WTC11 (cell line): Measurements from ENCODE around the gene ZCCHC2. TPM values are rescaled to one million over a fixed set of nuclear protein-coding genes. Genes with fewer than 3 reads are reported as not detected.

Experiments used
- ATAC-seq: fragments of 200-7000 bp; cut with Tn5 transposase; 2 replicates; pipeline ENCODE4 v1.10.0; 2021; ENCODE audit warnings: mild to moderate bottlenecking, moderate library complexity
- CTCF ChIA-PET: fragments of 300-600 bp; sonication (Branson Sonifier 250); formaldehyde crosslinking; loops from one replicate; lab custom pipeline; 2021; ENCODE audit warnings: antibody characterized with exemption; lab: Charles Lee
- POLR2A ChIA-PET: fragments of 350-600 bp; sonication (Branson Sonifier 250); formaldehyde crosslinking; loops from one replicate; lab custom pipeline; 2021; ENCODE audit warnings: antibody characterized with exemption; lab: Charles Lee
- DNase-seq: peaks from one replicate; pipeline ENCODE4 v3.0.0; 2021; ENCODE audit warnings: low spot score
- H3K27ac Mint-ChIP-seq: 2 replicates; pipeline ENCODE4 v1.8.0; 2021; ENCODE audit warnings: mixed read lengths
- H3K27me3 Mint-ChIP-seq: 2 replicates; pipeline ENCODE4 v1.8.0; 2021; ENCODE audit warnings: low read depth, mild to moderate bottlenecking, moderate library complexity, mixed read lengths
- H3K36me3 Mint-ChIP-seq: 2 replicates; pipeline ENCODE4 v1.8.0; 2021; ENCODE audit warnings: mixed read lengths
- H3K4me1 Mint-ChIP-seq: 2 replicates; pipeline ENCODE4 v1.8.0; 2022; ENCODE audit warnings: mixed read lengths
- H3K4me3 Mint-ChIP-seq: 2 replicates; pipeline ENCODE4 v1.8.0; 2021; ENCODE audit warnings: mild to moderate bottlenecking, moderate library complexity, mixed read lengths
- H3K9me3 Mint-ChIP-seq: 2 replicates; pipeline ENCODE4 v1.8.0; 2021; ENCODE audit warnings: mixed read lengths
- AR ChIP-seq: fragments of 250-450 bp; sonication (Bioruptor Pico); IDR thresholded peaks from 2 replicates; pipeline ENCODE4 v1.9.0; 2021; ENCODE audit warnings: mild to moderate bottlenecking
- ATF2 ChIP-seq: sonication (generic); formaldehyde crosslinking; IDR thresholded peaks from 2 replicates; pipeline ENCODE4 v1.8.1; 2022; ENCODE audit warnings: low read depth, missing genetic modification reagents, borderline replicate concordance
- ATF6 ChIP-seq: sonication (generic); formaldehyde crosslinking; IDR thresholded peaks from 2 replicates; pipeline ENCODE4 v1.8.1; 2023; ENCODE audit warnings: mild to moderate bottlenecking, missing genetic modification reagents
- ESRRA ChIP-seq: sonication (generic); formaldehyde crosslinking; IDR thresholded peaks from 2 replicates; pipeline ENCODE4 v1.8.1; 2022; ENCODE audit warnings: mild to moderate bottlenecking, missing genetic modification reagents, borderline replicate concordance
- FOXK1 ChIP-seq: sonication (generic); formaldehyde crosslinking; IDR thresholded peaks from 2 replicates; pipeline ENCODE4 v1.8.0; 2022; ENCODE audit warnings: mild to moderate bottlenecking, moderate library complexity, missing genetic modification reagents
- GABPB1 ChIP-seq: sonication (generic); formaldehyde crosslinking; IDR thresholded peaks from 2 replicates; pipeline ENCODE4 v1.8.1; 2023; ENCODE audit warnings: mild to moderate bottlenecking, missing genetic modification reagents
- HMGXB4 ChIP-seq: sonication (generic); formaldehyde crosslinking; IDR thresholded peaks from 2 replicates; pipeline ENCODE4 v1.8.1; 2023; ENCODE audit warnings: mild to moderate bottlenecking, moderate library complexity, missing genetic modification reagents
- IRF1 ChIP-seq: sonication (generic); formaldehyde crosslinking; IDR thresholded peaks from 2 replicates; pipeline ENCODE4 v1.8.0; 2023; ENCODE audit warnings: missing genetic modification reagents
- NFYB ChIP-seq: sonication (generic); formaldehyde crosslinking; conservative IDR thresholded peaks from 2 replicates; pipeline ENCODE4 v1.8.0; 2022; ENCODE audit warnings: low read depth, missing genetic modification reagents
- NR2C2 ChIP-seq: sonication (generic); formaldehyde crosslinking; IDR thresholded peaks from 2 replicates; pipeline ENCODE4 v1.8.0; 2022; ENCODE audit warnings: mild to moderate bottlenecking, missing genetic modification reagents
- PRDM15 ChIP-seq: sonication (generic); formaldehyde crosslinking; IDR thresholded peaks from 2 replicates; pipeline ENCODE4 v1.8.0; 2022; ENCODE audit warnings: missing genetic modification reagents
- SP1 ChIP-seq: sonication (generic); formaldehyde crosslinking; conservative IDR thresholded peaks from 2 replicates; pipeline ENCODE4 v1.8.1; 2022; ENCODE audit warnings: missing genetic modification reagents
- ZNF232 ChIP-seq: sonication (generic); formaldehyde crosslinking; IDR thresholded peaks from 2 replicates; pipeline ENCODE4 v1.8.0; 2022; ENCODE audit warnings: mild to moderate bottlenecking, missing genetic modification reagents
- total RNA-seq: library from RNA; stranded (reverse); gene quantifications from 3 replicates; pipeline ENCODE4 v1.2.3, GENCODE V29; 2021

The ZCCHC2 gene
- total RNA-seq, 1 experiment from 2014 or later, result 18.8 TPM

- no peak for TF ChIP-seq PRDM15 (CRISPR knock-in tag)
- TF ChIP-seq, all 79 proteins: peak for 0
These were observed 20.2 kb downstream of the ZCCHC2 start (continued) for GRCh38 chr18:62543021-62543420.

GRCh38 chr18:62545098-62545497 lies 22.3 kb downstream of the ZCCHC2 start:
- TF ChIP-seq ESRRA, result no peak
- no peak for TF ChIP-seq NFYB (CRISPR knock-in tag)
- TF ChIP-seq, all 79 proteins: peak for 0
- no peaks in the 10 kb centered on the region for H3K27me3 Mint-ChIP-seq
- H3K4me1 Mint-ChIP-seq, result no peaks in the 10 kb centered on the region
- ATAC-seq (no peak), DNase-seq (no peak)
- no peak overlapping the region for H3K27ac Mint-ChIP-seq
- no peak overlapping the region for H3K4me3 Mint-ChIP-seq
- POLR2A ChIA-PET, result no interaction called here
- H3K36me3 Mint-ChIP-seq, result peaks cover 16% of the 10 kb centered on the region
- CTCF ChIA-PET, result interaction anchor here (0.6 kb wide), 1 partner anchor 13 kb away, joined by 3 read pairs; no protein-coding TSS in a partner anchor
- H3K9me3 Mint-ChIP-seq, result no peaks in the 10 kb centered on the region

GRCh38 chr18:62549755-62550154 lies 26.9 kb downstream of the ZCCHC2 start:
- no peak for ATAC-seq
- no peaks in the 10 kb centered on the region for H3K27me3 Mint-ChIP-seq
- H3K4me3 Mint-ChIP-seq, result no peak overlapping the region
- POLR2A ChIA-PET, result no interaction called here
- CTCF ChIA-PET, result no interaction called here
- peaks cover 19% of the 10 kb centered on the region for H3K36me3 Mint-ChIP-seq
- no peaks in the 10 kb centered on the region for H3K4me1 Mint-ChIP-seq
- no peak overlapping the region for H3K27ac Mint-ChIP-seq
- no peaks in the 10 kb centered on the region for H3K9me3 Mint-ChIP-seq
- no peak for DNase-seq
- TF ChIP-seq IRF1 (CRISPR knock-in tag), result no peak
- TF ChIP-seq ZNF232, result no peak
- TF ChIP-seq FOXK1, result no peak
- TF ChIP-seq GABPB1, result no peak
- TF ChIP-seq SP1 (CRISPR knock-in tag), result no peak
- TF ChIP-seq HMGXB4 (CRISPR knock-in tag), result no peak
- TF ChIP-seq NR2C2, result no peak
- no peak for TF ChIP-seq ESRRA
- TF ChIP-seq ATF2 (CRISPR knock-in tag), result no peak
- TF ChIP-seq AR (CRISPR knock-in tag), result no peak
- TF ChIP-seq ATF6 (CRISPR knock-in tag), result no peak
